ENCODE measurements around the gene PTPN1. TPM values are rescaled to one million over a fixed set of nuclear protein-coding genes. Genes with fewer than 3 reads are reported as not detected.

Gene PTPN1
- total and polyA plus RNA-seq, 2 of the 13 experiments (the other 11 are each of a cell fraction or from before 2014, with no cell fraction given) = 17.7 to 37.2 TPM

DNA sequence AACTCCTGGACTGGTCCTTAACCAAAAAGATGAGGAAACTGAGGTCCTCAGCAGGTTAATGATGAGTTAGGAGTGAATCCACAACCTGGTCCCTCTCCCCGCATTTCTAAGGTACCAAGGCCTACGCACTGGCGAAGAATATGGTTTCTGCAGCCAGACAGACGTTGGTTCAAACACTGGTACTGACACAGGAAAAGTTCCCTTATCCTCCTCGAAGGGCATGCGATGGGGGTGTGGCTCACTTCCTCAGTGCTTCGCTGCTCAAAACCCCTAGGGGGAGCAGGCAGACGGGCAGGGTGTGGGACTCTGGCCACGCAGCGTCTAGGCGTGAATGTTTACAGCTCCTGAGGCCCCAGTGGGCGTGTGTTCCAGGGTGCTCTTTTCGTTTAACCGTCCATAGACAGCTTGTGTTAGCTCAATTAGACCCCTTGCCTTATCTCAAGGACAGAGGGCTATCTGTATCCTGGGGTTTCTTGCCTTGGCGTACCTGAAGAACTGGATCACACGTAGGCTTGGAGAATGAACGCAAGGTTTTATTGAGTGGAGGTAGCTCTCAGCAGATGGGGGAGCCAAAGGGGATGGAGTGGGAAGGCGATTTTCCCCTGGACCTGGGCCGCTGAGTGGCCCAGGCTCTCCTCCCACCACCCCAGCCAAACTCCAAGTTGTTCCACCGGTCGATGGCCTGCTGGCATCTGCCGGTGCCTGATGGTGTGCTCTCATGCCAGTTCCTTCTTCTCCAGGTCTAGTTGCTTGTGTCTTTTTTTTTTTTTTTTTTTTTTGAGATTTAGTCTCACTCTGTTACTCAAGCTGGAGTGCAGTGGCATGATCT is 31.8 kb upstream of the PTPN1 start (continued):
- peak; percentile 86; the same call in 1 of the 2 replicates for TF ChIP-seq ZNF598 (CRISPR knock-in tag; IDR thresholded peaks at IDR 0.05; ENCODE audit: borderline replicate concordance)
- TF ChIP-seq ZMYM3 (CRISPR knock-in tag; IDR thresholded peaks at IDR 0.05) = peak; percentile 80
- 0 out of 2 replicates have a peak, but pooled peaks have one; percentile 55 for TF ChIP-seq SMAD3 (CRISPR knock-in tag; IDR thresholded peaks at IDR 0.05)
- no peak for TF ChIP-seq EP300 (IDR thresholded peaks at IDR 0.05; ENCODE audit: low read depth in 2 of 2, low read length in 2 of 2)
- no peak for TF ChIP-seq EP300 (CRISPR knock-in tag; IDR thresholded peaks at IDR 0.05; ENCODE audit: borderline replicate concordance)
- TF ChIP-seq ZNF317 (CRISPR knock-in tag; IDR thresholded peaks at IDR 0.05) = 0 out of 2 replicates have a peak, but pooled peaks have one; percentile 43
- no peak for TF ChIP-seq KDM5A (IDR thresholded peaks at IDR 0.05; ENCODE audit: borderline replicate concordance, low read length)
- no peak for TF ChIP-seq ZNF816 (CRISPR knock-in tag; IDR thresholded peaks at IDR 0.05; ENCODE audit: borderline replicate concordance)
- TF ChIP-seq MAFG (CRISPR knock-in tag; IDR thresholded peaks at IDR 0.05) = no peak
- TF ChIP-seq DZIP1 (CRISPR knock-in tag; IDR thresholded peaks at IDR 0.05) = no peak
- 0 out of 2 replicates have a peak, but pooled peaks have one; percentile 19 for TF ChIP-seq ZNF770 (CRISPR knock-in tag; IDR thresholded peaks at IDR 0.05)
- no peak; the same call in 1 of the 2 replicates for TF ChIP-seq PRMT3 (CRISPR knock-in tag; IDR thresholded peaks at IDR 0.05; ENCODE audit: borderline replicate concordance, low read depth)
- TF ChIP-seq PATZ1 (CRISPR knock-in tag; IDR thresholded peaks at IDR 0.05) = peak; percentile 62
- TF ChIP-seq ZSCAN30 (CRISPR knock-in tag; IDR thresholded peaks at IDR 0.05) = no peak
- peak; percentile 67; the same call in 1 of the 2 replicates for TF ChIP-seq SPEN (CRISPR knock-in tag; IDR thresholded peaks at IDR 0.05; ENCODE audit: low read depth)
- TF ChIP-seq SIX1 (CRISPR knock-in tag; IDR thresholded peaks at IDR 0.05; ENCODE audit: borderline replicate concordance) = no peak
- no peak; the same call in 1 of the 2 replicates for TF ChIP-seq PAXIP1 (CRISPR knock-in tag; conservative IDR thresholded peaks at IDR 0.05)
- no peak for TF ChIP-seq SMAD9 (CRISPR knock-in tag; IDR thresholded peaks at IDR 0.05)
